Heart left ventricle (tissue), 13 donors: ENCODE results near the gene COMTD1.

ENCODE experiments used
- POLR2A ChIP-seq, 2 donors: fragments of 450-650 bp; IDR thresholded peaks; one replicate each; pipeline ENCODE4 v1.6.1; 2017; ENCODE audit warnings: antibody characterized with exemption in 2 of 2, mild to moderate bottlenecking in 2 of 2, moderate library complexity in 2 of 2
- TF ChIP-seq, protein P1 (sequence below), 12 donors: fragments of 200-600 bp; sonication (generic) in 4 of 12; IDR thresholded peaks; one replicate each; pipeline versions ENCODE4 v1.5.0 to v1.8.0; 2018 to 2022; ENCODE audit warnings: antibody characterized with exemption in 12 of 12, mild to moderate bottlenecking in 5 of 12
- donor health status: ischemic (EF 13 %, LVEDD 7.1; RV severe dilation, severe dysfunction).
- donor health status: DM: no; HTN: yes; CAD: no.
- donor health status: DM: no; HTN: no; CAD: no.
- donor health status: ischemic (EF 25% LVEDD 6.9; RV normal size, moderate dysfunction).
- donor health status: ischemic (EF 25% LVEDD 5.7; RV mildly dilated, moderate dysfunction).
- donor health status: ischemic (EF 35%, LVEDD 5.7; RV mildly dilated, moderate dysfunction).
- donor health status: nonischemic (EF 11% LVEDD 7.7; RV severe dilation, severe dysfunction).
- donor health status: DM: yes; HTN: yes; CAD: no.
- donor health status: PGD.
- donor health status: ischemic (EF 29% LVEDD 5.4; RV normal size, mild dysfunction).
- donor health status: nonischemic (EF 23%, LVEDD 6.1; RV moderate dilation, normal function).

DNA sequence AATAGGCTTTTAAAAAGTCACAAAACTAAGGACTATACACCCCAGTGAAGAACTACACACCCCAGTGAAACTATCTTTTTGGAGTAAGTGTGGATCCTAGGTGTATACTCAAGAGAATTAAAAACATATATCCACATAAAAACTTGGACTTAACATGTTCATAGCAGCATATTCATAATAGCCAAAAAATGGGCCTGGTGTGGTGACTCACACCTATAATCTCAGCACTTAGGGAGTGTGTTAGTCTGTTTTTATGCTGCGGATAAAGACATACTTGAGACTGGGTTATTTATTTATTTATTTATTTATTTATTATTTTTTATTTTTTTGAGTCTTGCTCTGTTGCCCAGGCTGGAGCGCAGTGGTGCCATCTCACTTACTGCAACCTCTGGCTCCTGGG lies 19.0 kb upstream of the COMTD1 start:
- TF ChIP-seq, protein P1, sequence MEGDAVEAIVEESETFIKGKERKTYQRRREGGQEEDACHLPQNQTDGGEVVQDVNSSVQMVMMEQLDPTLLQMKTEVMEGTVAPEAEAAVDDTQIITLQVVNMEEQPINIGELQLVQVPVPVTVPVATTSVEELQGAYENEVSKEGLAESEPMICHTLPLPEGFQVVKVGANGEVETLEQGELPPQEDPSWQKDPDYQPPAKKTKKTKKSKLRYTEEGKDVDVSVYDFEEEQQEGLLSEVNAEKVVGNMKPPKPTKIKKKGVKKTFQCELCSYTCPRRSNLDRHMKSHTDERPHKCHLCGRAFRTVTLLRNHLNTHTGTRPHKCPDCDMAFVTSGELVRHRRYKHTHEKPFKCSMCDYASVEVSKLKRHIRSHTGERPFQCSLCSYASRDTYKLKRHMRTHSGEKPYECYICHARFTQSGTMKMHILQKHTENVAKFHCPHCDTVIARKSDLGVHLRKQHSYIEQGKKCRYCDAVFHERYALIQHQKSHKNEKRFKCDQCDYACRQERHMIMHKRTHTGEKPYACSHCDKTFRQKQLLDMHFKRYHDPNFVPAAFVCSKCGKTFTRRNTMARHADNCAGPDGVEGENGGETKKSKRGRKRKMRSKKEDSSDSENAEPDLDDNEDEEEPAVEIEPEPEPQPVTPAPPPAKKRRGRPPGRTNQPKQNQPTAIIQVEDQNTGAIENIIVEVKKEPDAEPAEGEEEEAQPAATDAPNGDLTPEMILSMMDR (IDR thresholded peaks at IDR 0.05), result no peak
- no peak for TF ChIP-seq POLR2A (IDR thresholded peaks at IDR 0.05)
